HG02610 (cell line): ENCODE results near the gene LTBP1.

Source experiments
- ATAC-seq: cut with Tn5 transposase; IDR thresholded peaks from one replicate; pipeline ENCODE4 v1.9.1; 2021; ENCODE audit warnings: mild to moderate bottlenecking, moderate library complexity; ENCODE audit not compliant: unreplicated experiment

Gene LTBP1

DNA sequence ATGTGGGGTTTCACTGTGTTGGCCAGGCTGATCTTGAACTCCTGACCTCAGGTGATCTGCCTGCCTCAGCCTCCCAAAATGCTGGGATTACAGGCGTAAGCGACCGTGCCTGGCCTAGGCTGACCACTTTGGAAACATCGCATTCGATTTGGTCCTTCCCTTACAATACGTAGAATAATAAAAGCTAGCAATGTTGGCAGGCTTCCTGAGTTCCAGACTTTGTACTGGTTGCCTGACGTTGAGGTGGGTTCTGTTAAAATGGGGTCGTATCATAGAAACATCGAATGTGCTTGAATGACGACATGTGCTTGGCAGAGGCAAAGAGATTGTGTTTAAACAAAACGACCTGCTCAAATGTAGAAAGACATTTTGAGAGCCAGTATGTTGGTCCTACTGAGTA, 56.1 kb downstream of the LTBP1 start:
- no peak for ATAC-seq

DNA sequence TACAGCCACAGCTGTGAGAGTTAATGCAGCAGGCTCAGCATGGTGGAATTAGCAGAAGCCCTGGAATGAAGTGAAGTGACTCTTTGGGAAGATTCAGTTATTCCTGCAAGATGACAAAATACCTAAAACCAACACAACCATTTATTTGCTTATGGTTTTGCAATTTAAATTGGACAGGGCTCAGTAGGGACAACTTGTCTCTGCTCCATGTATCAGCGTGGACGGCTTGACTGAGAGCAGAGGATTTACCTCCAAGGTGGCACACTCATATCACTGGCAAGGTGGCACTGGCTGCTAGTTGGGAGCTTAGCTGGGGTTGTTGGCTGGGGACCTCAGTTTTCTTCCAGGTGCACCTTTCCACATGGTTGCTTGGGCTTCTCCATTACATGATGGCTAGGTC, 58.3 kb downstream of the LTBP1 start:
- ATAC-seq: no peak

DNA sequence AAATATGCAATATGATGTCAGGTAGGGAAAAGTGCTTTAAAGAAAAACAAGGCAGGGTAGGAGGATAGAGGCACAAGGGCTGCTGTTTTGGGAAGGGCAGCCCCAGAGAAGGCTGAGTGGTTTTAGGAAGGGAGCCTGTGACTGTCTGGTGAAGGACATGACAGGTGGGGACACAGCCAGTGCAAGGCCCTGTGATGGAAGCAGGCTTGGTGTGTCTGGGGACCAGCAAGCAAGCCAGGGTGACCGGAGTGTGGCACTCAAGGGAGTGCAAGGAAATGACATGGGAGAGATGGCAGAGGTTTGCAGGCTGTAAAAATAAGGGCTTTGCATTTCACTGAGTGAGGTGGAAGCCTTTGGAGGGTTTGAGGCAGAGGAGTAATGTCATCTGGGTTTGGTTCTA, 62.0 kb downstream of the LTBP1 start:
- ATAC-seq: no peak

DNA sequence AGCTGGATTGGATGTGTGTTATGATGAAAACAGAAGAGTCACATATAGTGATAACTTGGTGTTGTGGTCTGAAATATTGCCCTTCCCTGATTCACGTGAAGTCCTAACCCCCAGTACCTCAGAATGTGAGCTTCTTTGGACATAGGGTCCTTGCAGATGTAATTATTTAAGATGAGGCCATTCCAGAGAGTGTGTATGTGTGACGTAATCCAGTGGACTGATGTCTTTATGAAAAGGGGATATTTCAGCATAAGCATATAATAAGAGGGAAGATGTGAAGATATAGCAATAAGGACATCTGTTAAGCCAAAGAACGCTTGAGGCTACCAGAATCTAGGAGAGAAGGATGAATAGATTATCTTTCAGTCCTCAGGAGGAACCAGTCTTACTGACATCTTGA, 62.5 kb downstream of the LTBP1 start:
- no peak for ATAC-seq

DNA sequence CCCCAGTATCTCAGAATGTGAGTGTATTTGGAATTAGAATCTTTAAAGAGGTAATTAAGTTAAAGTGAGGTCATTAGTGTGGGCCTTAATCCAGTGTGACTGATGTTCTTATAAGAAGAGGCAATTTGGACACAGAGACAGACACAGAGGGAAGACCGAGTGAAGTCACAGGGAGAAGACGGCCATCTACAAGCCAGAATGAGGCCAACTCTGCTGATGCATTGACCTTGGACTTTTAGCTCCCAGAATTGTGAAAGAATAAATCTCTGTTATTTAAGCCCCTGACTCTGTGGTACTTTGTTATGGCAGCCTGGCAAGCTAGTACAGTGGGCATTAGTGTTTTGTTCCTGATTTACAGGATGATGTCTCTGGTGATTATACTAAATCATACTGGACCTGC, 64.6 kb downstream of the LTBP1 start:
- ATAC-seq: no peak

DNA sequence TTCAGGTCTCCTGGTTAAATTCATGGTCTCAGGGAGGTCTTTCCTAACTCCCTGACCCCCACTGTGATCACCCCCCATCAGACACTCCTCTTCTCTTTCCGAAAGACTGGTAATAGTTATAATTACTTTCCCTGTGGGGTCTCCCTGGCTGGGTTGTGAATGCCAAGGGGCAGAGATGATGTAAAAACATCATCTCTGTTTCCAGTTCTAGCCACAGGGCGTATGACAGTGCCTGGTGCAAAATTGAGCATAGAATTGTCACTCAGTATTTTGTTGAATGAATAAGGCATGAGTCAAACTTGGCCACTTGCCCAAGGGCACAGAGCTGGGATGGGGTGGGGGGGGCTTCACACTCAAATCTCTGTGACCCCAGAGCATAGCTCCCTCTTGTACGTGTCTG, 65.2 kb downstream of the LTBP1 start:
- no peak for ATAC-seq

DNA sequence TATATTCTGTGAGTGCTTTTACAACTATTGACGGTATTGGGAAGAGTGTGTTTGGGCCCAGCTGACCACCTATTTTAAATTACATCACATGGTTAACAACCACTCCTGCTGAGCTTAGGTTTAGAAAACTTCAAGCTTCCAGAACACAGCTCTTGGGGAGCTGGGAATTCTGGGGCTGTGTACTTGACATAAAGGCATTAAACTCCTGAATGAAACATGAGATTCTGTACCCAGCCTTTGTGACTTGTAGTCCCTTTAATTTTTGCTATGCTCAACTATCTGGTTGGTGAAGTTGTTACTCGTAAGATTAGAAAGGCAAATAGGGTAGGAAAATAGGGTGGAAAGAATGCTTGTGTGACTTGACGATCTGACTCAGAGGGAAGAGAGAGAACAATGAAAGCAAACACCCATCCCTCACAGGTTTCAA, 66.9 kb downstream of the LTBP1 start:
- no peak for ATAC-seq

DNA sequence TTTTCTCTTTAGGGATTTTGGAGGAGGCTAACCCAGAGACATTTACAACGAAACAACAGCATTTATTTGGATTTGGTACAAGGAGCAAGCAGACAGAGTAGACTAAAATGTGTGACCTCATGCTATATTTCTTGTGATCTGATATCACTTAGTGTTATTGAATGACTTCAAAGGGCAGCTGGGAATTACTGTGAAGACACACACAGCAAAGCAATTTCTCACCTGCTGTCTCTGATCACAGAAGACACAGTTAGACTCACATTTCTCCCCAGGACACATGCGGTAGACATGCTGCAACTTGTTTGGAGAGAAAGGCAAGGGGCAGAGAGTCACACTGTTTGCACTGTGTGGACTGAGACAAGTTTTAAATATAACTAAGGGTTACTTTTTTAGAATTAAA, 67.5 kb downstream of the LTBP1 start:
- no peak for ATAC-seq

DNA sequence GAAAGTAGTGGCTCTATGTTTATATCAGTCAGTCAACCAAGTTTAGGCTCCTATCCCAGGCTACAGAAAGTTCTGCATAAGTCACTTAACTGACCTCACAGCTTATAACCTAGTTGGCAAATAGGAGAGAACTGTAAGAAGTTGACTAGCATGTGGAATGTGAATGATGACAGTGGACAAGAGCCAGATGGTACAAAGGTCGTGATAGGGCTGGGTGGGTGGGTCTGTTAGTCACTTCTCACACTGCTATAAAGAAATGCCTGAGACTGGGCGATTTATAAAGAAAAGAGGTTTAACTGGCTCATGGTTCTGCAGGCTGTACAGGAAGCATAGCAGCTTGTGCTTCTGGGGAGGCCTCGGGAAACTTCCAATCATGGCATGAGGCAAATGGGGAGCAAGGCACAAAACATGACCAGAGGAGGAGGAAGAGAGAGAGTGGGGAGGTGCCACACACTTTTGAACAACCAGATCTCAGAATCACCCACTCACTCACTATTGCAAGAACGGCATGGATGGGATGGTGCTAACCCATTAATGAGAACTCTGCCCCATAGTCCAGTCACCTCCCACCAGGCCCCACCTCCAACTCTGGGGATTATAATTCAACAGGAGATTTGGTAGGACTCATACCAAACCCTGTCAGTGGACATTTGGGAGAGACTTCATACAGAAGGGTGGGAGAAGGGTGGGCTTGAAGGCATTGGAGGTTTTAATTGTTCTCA, 68.8 kb downstream of the LTBP1 start:
- no peak for ATAC-seq

DNA sequence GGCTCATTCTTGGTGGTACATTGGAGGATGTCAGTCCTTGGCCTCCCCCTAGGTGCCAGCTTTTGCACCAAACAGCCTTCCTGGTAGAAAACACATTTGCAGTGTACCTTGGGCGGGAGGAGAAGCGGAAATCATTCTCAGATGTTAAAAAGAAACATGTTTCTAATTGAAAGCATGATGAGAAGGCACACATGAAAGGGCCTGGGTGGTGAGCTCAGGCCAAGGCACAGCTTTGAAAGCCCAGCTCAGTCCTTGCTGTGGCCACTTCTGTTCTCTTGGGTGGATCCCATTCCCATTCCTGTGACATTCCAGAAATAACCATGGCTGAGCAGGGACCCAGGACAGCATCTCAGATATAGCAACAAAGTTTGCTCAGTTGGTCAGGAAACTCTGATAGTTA, 71.5 kb downstream of the LTBP1 start:
- ATAC-seq: no peak

DNA sequence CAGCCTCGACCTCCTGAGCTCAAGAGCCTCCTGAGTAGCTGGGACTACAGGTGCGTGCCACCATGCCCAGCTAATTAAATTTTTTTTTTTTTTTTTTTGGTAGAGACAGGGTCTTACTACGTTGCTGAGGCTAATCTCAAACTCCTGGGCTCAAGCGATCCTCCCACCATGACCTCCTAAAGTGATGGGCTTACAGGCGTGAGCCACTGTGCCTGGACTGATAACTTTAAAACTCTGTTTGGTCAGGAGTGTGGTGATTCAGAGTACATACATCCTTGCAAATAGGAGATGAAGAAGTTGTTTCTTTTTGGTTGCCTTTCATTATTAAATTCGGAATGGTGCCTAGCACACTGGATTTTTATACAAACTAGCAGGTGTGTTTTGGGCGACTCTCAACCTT, 73.0 kb downstream of the LTBP1 start:
- no peak for ATAC-seq

DNA sequence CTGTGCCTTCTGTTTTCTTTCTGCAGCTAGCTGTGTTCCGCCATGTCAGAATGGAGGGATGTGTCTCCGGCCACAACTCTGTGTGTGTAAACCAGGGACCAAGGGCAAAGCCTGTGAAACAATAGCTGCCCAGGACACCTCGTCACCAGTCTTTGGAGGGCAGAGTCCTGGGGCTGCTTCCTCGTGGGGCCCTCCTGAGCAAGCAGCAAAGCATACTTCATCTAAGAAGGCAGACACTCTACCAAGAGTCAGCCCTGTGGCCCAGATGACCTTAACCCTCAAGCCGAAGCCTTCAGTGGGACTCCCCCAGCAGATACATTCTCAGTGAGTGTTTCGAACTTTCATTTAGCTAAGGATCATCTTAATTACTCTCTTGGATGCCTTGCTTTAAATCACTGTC, 74.1 kb downstream of the LTBP1 start:
- ATAC-seq: no peak

DNA sequence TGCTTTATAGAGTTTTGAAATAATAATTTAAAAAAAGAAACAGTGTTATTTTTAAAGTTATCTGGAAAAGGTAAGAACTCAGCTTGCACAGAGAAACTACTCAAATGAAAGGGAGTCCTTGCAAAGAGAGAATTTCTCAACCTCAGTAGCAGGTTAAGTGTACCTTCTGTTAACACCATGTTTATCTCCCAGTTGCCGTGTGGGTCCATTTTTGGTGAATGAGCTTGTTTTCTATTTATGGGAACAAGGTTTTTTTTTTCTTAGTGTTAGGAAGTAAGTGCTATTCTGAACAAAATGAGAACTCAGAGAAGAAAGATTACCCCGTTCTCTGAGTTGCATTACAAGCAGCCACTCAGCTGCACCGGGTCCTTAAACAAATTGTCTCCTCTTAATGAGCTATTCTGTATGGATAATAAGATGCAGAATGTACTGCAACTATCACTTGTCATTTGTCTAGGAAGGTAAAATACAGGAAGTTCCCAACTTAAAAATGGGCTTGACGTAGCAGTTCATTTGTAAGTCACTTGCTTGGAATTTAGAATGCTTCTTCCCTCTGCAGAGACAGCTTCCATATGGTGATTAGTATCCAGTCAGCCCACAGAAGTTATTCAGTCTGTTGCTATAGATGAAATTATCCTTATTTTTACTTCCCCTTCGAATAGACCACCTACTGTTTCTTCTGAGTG, 74.9 kb downstream of the LTBP1 start:
- no peak for ATAC-seq

DNA sequence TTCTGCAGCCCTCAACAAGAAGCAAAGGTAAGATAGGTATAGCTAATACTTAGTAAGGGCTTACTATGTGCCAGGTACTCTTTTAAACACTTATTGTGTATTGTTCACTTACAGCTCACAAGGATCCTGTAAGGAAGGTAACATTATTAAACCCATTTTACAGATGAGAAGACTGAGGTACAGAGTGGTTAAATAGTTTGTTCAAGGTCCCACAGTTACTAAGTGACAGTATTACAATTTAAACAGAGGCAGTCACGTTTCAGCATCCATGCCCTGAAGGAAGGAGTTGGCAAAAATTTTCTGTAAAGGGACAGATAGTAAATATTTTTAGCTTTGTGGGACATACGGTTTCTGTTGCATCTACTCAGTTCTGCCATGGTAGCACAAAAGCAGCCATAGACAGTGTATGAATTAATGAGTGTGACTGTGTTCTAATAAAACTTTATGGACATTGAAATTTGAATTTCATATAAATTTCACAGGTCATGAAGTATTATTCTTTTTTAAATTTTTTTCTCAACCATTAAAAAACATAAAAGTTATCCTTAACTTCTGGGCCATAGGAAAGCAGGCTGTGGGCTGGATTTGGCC, 75.7 kb downstream of the LTBP1 start:
- ATAC-seq: no peak

DNA sequence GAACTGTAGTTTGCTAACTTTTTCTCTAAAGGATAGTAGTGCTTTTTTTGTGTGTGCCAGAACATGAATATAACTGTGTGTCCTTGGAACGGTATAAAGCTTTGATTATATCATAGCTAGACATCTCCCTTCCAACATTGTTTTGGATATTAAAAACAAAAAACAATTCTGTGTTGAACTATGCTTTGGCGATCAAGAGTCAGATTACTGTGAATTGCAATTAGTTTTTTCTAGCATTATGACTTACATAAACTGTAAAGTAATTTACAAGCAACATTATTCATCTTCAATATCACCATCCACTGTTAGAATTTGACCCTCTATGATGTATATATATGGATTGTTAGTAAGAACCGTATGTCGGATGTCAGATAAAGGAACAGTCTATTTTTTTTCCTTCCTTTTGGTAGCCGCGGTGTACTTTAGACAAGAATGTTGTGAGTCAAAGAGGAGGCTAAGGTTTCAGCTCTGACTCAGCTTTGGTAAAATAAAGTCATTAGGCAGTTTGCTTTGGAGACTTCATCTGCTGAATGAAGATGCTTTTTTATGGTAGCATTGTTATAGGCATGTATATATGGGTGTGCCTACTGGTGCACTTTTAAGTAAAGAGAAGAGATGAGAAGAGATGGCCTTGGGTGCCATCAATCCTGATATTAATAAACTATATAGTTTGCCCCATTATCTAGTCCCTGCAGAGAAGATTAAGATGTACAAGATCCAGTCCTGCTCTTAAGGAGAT, 76.4 kb downstream of the LTBP1 start:
- no peak for ATAC-seq

DNA sequence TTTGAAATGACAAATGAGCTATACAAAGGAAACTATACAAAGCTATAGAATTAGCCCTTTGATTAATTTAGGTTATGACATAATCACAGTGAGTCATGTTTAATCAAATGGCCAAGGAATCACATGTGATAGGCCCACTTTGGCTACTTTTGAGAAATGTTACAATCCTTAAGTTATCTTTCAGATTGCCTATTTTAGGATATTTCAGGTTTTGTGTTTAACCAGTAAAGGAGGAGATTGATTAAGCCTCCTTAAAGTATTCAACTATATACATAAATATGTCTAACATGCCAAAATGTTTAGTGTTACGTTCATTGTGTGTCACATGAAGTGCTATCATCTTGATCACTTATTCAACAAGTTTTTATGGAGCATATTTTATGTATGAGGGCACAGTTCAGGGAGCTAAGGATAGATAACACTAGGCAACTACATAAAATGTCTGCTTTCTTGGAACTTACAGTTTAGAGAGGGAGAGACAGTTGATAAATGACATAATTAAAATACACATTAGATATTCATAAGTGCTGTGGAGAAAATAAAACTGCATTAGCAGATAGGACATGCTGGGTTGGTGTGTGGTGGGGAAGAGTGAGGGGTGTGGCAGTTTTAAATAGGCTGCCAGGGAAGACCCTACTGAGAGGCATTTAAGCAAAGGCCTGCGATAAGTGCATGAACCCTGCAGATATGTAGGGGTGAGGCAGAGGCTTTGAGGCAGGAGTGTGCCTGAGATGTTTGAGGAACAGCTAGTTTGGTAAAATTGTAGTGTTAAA, 77.2 kb downstream of the LTBP1 start:
- ATAC-seq: no peak

DNA sequence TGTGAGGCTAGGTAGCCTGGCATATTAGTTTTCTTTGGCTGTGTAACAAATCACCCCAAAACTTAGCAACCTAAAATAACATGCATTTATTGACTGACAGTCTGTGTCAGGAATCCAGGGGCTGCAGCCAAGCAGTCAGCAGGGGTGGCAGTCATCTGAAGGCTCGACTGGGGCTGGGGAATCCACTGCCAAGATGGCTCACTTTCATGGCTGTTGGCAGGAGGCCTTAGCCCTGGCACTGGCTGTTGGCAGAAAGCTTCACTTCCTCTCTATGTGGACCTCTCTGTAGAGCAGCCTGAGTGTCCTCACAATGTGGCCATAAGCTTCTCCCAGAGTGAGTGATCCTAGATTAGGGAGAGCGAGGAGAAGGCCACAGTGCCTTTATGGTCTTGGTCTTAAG, 78.0 kb downstream of the LTBP1 start:
- no peak for ATAC-seq

DNA sequence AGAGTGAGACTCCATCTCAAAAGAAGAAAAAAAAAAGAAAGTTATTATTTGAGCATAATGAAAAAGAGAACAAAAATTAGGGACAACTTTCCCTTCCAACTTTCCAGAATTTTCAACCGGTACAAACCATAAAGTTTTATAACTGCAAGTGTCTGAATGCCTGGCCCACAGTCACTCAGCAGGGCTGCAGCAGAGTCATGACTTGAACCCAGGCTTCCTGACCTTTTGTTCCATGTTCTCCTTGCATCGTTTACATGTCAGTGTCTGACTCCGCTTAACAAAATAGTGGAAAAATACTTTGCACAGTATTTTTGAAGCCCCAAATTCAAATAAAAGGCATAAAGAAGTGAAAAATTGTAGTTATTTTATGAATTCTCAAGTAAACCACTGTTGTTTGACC, 82.7 kb downstream of the LTBP1 start:
- ATAC-seq: no peak

DNA sequence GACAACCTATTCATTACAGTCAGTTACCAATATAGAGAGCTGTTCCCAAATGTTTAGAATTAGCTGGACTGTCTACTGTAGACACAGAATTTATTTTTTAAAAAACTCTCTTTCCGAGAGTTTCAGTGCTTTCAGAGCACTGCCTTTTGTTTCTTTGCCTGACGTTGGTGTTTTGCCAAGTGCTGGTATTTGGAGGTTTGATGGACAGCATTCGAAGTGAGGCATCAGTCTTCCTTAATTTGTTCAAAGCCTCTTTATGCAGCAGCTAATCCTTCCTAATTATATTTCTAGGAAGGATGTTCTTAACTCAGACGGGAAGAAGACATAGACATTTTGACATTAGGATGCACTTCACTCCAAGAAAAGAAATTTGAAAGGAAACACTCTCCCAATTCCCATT, 83.2 kb downstream of the LTBP1 start:
- ATAC-seq: no peak

DNA sequence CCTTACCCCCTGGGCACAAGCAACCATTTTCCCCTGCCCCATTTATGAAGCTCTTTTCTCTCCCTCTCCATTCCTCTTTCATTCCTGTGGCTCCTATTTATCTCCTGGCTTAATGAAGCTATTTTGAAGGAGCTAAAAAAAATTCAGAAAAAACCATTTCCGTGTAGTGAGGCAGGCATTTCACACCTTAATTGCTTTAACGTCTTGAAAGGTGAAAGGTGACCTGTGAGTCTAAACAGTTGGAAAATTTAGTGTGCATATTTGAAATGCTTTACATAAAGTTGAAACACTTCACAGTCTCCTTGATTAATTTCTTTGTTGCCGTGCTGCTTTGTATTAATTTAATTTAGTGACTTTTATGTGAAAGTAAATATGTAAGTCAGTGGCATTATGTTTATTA, 83.6 kb downstream of the LTBP1 start:
- no peak for ATAC-seq

DNA sequence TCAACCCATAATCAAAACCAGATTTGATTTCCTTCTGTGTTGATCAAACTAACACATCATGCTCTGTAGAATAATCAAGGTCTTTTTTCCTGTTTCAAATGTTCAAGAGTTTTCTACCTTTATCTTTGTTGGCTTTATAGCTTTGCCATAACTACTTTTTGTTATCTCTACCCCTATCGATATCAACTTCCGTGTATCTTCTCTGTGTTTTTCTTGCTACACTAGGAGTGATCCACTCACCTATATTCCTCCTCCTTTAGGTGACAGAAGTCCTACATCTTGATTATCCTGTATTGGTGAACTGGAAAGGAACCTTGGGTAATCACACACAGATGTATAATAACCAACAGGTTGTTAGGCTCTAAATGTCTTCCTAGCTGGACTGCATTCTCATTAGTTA, 85.5 kb downstream of the LTBP1 start:
- no peak for ATAC-seq
